GOT3 (cell line): ENCODE data around the gene CLIC3.

Experiments
- DNase-seq: peaks from one replicate; lab custom pipeline; 2025; ENCODE audit warnings: mixed read lengths; lab: John Stamatoyannopoulos, UW

Gene CLIC3

GRCh38 chr9:136964171-136964689, 32.1 kb downstream of the CLIC3 start:
- no peak for DNase-seq

- no peak for DNase-seq
Measured at GRCh38 chr9:136963751-136964150, 32.6 kb downstream of the CLIC3 start.

- no peak for DNase-seq
Measured at GRCh38 chr9:136963341-136963740, 33.0 kb downstream of the CLIC3 start.

GRCh38 chr9:136962701-136963248, 33.6 kb downstream of the CLIC3 start:
- no peak for DNase-seq

- DNase-seq, result no peak
Measured at GRCh38 chr9:136962163-136962562, 34.2 kb downstream of the CLIC3 start.

- no peak for DNase-seq
Measured at GRCh38 chr9:136961279-136962065, 34.9 kb downstream of the CLIC3 start.

- no peak for DNase-seq
Measured at GRCh38 chr9:136960938-136961275, 35.5 kb downstream of the CLIC3 start.

GRCh38 chr9:136960212-136960937, 36.0 kb downstream of the CLIC3 start:
- DNase-seq, result no peak

- DNase-seq, result no peak
Measured at GRCh38 chr9:136958898-136959850, 37.2 kb downstream of the CLIC3 start.

GRCh38 chr9:136958473-136958872, 37.9 kb downstream of the CLIC3 start:
- no peak for DNase-seq

GRCh38 chr9:136957901-136958300, 38.5 kb downstream of the CLIC3 start:
- no peak for DNase-seq

GRCh38 chr9:136957461-136957860, 38.9 kb downstream of the CLIC3 start:
- no peak for DNase-seq

- no peak for DNase-seq
Measured at GRCh38 chr9:136956604-136957003, 39.8 kb downstream of the CLIC3 start.

- no peak for DNase-seq
Measured at GRCh38 chr9:136955943-136956335, 40.4 kb downstream of the CLIC3 start.

GRCh38 chr9:136955202-136955942, 41.0 kb downstream of the CLIC3 start:
- DNase-seq, result no peak

GRCh38 chr9:136954270-136955083, 41.9 kb downstream of the CLIC3 start:
- DNase-seq, result no peak

GRCh38 chr9:136953771-136954269, 42.5 kb downstream of the CLIC3 start:
- DNase-seq, result no peak

GRCh38 chr9:136952876-136953770, 43.2 kb downstream of the CLIC3 start:
- DNase-seq, result no peak

GRCh38 chr9:136952321-136952850, 44.0 kb downstream of the CLIC3 start:
- DNase-seq, result no peak
